Endothelial cell of umbilical vein (primary cell): ENCODE results near the gene HGFAC. TPM values are rescaled to one million over a fixed set of nuclear protein-coding genes. Genes with fewer than 3 reads are reported as not detected.

ENCODE experiments used
- BruUV-seq: library from RNA; stranded (reverse); fragments of 400-500 nt; replicated peaks from 2 replicates; lab custom pipeline; 2021; lab: Mats Ljungman, UMichigan
- CTCF ChIA-PET: fragments of 300-600, 350-600 bp; sonication (Branson Sonifier 250); formaldehyde crosslinking; loops from one replicate; lab custom pipeline; 2021; ENCODE audit warnings: antibody characterized with exemption, inconsistent platforms; lab: Charles Lee
- POLR2A ChIA-PET: fragments of 300-600, 350-600 bp; sonication (Branson Sonifier 250); formaldehyde crosslinking; loops from one replicate; lab custom pipeline; 2021; ENCODE audit warnings: antibody characterized with exemption, inconsistent platforms; lab: Charles Lee
- DNase-seq: peaks from one replicate; pipeline ENCODE4 v3.0.0-alpha.2; 2011; ENCODE audit warnings: low read depth, low spot score
- FAIRE-seq: peaks from 2 replicates; lab custom pipeline; 2011; peaks lifted over from hg19 to GRCh38; lab: Jason Lieb, UNC
- H2AFZ ChIP-seq: 2 replicates; pipeline ENCODE4 v1.6.0; 2012; ENCODE audit warnings: low read depth, low read length, control low read depth, inconsistent platforms
- H3K27ac ChIP-seq: 2 replicates; pipeline ENCODE4 v1.5.1; 2011; ENCODE audit warnings: low read depth, mild to moderate bottlenecking, control low read depth, low read length, moderate library complexity; ENCODE audit not compliant: insufficient read depth
- H3K27me3 ChIP-seq, 2 experiments: 2 replicates each; pipeline versions ENCODE4 v1.6.0 to v1.6.1; 2011; ENCODE audit warnings: low read length in 2 of 2, mixed read lengths in 1 of 2; ENCODE audit not compliant: control insufficient read depth in 2 of 2, insufficient read depth in 2 of 2
- H3K36me3 ChIP-seq, 2 experiments: 2 replicates in 1 of 2; 3 replicates in 1 of 2; pipeline ENCODE4 v1.5.1; 2011; ENCODE audit warnings: low read length in 2 of 2, mild to moderate bottlenecking in 1 of 2, moderate library complexity in 1 of 2; ENCODE audit not compliant: control insufficient read depth in 2 of 2, insufficient read depth in 2 of 2; ENCODE audit errors: extremely low read depth in 1 of 2
- H3K4me1 ChIP-seq: 3 replicates; pipeline ENCODE4 v1.5.1; 2011; ENCODE audit warnings: mild to moderate bottlenecking, low read length; ENCODE audit not compliant: control insufficient read depth, insufficient read depth; ENCODE audit errors: extremely low read depth
- H3K4me2 ChIP-seq: 2 replicates; pipeline ENCODE4 v1.6.1; 2011; ENCODE audit warnings: low read length, control low read depth, mixed read lengths; ENCODE audit not compliant: insufficient read depth
- H3K4me3 ChIP-seq, 3 experiments: fragments of 200-600 bp in 1 of 3; sonication (generic), shearing (Covaris generic) in 1 of 3; replicated peaks in 1 of 3; 2 replicates each; pipeline ENCODE4 v1.5.1; 2011 to 2016; ENCODE audit warnings: control low read depth in 3 of 3, low read length in 3 of 3, mild to moderate bottlenecking in 2 of 3, inconsistent platforms in 1 of 3, low read depth in 1 of 3, moderate library complexity in 1 of 3; ENCODE audit not compliant: insufficient read depth in 1 of 3
- H3K79me2 ChIP-seq: 2 replicates; pipeline ENCODE4 v1.6.0; 2012; ENCODE audit warnings: low read length, inconsistent platforms; ENCODE audit not compliant: control insufficient read depth, insufficient read depth
- H3K9ac ChIP-seq: replicated peaks from 2 replicates; pipeline ENCODE3; 2011; ENCODE audit warnings: low read length, control low read depth; ENCODE audit not compliant: insufficient read depth; ENCODE audit errors: extremely low read depth
- H3K9me1 ChIP-seq: replicated peaks from 3 replicates; pipeline ENCODE4 v1.6.0; 2011; ENCODE audit warnings: mild to moderate bottlenecking, low read length; ENCODE audit not compliant: control insufficient read depth, insufficient read depth; ENCODE audit errors: extremely low read depth
- H3K9me3 ChIP-seq: replicated peaks from 2 replicates; pipeline ENCODE4 v1.5.1; 2012; ENCODE audit warnings: low read length, inconsistent platforms; ENCODE audit not compliant: control insufficient read depth, insufficient read depth
- H4K20me1 ChIP-seq: replicated peaks from 2 replicates; pipeline ENCODE3; 2011; ENCODE audit warnings: mild to moderate bottlenecking, low read length; ENCODE audit not compliant: control insufficient read depth, insufficient read depth; ENCODE audit errors: extremely low read depth
- CTCF ChIP-seq, 2 donors: IDR thresholded peaks; 1 replicate in 1 of 2; 2 replicates in 1 of 2; pipeline ENCODE4 v1.5.1; 2011; ENCODE audit warnings: low read length in 2 of 2, mild to moderate bottlenecking in 2 of 2, moderate library complexity in 2 of 2, control low read depth in 1 of 2, inconsistent platforms in 1 of 2, low read depth in 1 of 2; ENCODE audit not compliant: insufficient read depth in 1 of 2; ENCODE audit errors: extremely low read depth in 1 of 2
- POLR2AphosphoS5 ChIP-seq: IDR thresholded peaks from 2 replicates; pipeline ENCODE4 v1.6.1; 2012; ENCODE audit warnings: low read depth, mild to moderate bottlenecking, control low read depth, low read length, moderate library complexity; ENCODE audit not compliant: insufficient read depth
- dilution Hi-C: fragments of 300-500 bp; cut with MboI; formaldehyde crosslinking; loops from one replicate; pipeline ENCODE4 v1.15.0; 2019; ENCODE audit warnings: low sequenced_read_pairs; ENCODE audit not compliant: extremely low pct_ligation_motif_present
- intact Hi-C: fragments of 100-400 bp; cut with micrococcal nuclease; formaldehyde crosslinking; loops from one replicate; pipeline ENCODE4 v1.10.0; 2022
- polyA plus RNA-seq, 4 experiments: library from polyadenylated mRNA; depleted of rRNA in 3 of 4; stranded (reverse) in 3 of 4; unstranded in 1 of 4; fragments of >200 nt; gene quantifications; 2 replicates each; pipeline versions ENCODE4 v1.2.1 to v1.2.3, GENCODE V29; 2011 to 2012; ENCODE audit warnings: missing spikeins in 1 of 4
- total RNA-seq: library from RNA; stranded (reverse); gene quantifications from 2 replicates; pipeline ENCODE4 v1.2.3, GENCODE V29; 2021

The HGFAC gene
- total and polyA plus RNA-seq, 2 donors (not counting 3 experiments of a cell fraction or from before 2014, with no cell fraction given): 0.36 to 0.49 TPM

DNA sequence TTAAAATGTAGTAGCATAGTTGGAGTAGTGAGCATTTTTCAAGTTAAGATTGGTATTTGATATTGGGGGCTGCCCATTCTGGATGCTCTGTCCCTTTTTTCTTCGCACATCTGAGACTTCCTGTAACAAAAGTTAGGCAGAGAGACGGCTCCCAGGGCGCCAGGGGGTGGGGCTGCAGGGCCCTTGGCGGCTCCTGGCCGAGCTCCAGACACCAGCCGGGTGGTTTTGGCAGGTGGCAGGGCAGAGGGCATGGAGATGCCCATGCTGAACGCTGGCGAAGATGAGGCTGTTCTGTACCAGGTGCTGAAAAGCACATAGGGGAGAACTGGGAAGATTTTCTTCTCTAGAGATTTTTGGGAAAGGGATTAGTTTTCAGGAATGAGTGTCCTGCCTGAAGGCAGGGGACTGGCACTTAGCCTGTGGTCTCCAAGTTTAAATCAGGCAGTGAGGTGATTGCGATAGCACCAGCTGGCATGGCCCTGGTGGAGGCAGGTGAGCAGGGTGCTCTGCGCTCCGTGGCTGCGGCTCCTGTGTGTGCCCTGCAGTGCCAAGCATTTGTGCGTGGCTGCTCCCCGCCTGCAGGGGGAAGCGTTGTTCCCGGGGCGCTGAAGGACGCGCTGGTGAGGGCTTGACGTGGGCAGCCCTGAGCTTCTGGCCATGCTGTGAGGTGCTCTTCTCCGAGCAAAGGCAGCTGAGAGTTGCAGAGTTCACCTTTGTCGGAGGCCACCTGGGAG lies 23.6 kb upstream of the HGFAC start:
- Histone ChIP-seq H2AFZ (no peak overlapping the region), H3K4me2 (no peak overlapping the region), H3K36me3 (peaks cover 0 to 39% of the 10 kb centered on the region in 2 experiments), H3K27ac (no peak overlapping the region), H3K27me3 (no peaks in the 10 kb centered on the region), H4K20me1 (no peaks in the 10 kb centered on the region), H3K9me3 (no peaks in the 10 kb centered on the region), H3K4me1 (no peaks in the 10 kb centered on the region), H3K4me3 (no peak overlapping the region), H3K9ac (no peak overlapping the region), H3K79me2 (no peaks in the 10 kb centered on the region), H3K9me1 (no peaks in the 10 kb centered on the region)
- TF ChIP-seq CTCF (IDR thresholded peaks at IDR 0.05; ENCODE audit: extremely low read depth in 1 of 2, insufficient read depth in 1 of 2, low read depth in 1 of 2, low read length in 2 of 2) (peak; percentile 10 to 37), POLR2AphosphoS5 (no peak)
- no peak for DNase-seq
- no TSS peak for BruUV-seq
- no peak for FAIRE-seq
- intact Hi-C loops (no loop called here), dilution Hi-C loops (no loop called here)
- CTCF ChIA-PET: interaction anchor here (0.7 to 2.7 kb wide), 6 partner anchors 9 to 75 kb away, joined by 3 to 6 read pairs (median 4); no protein-coding TSS in a partner anchor
- POLR2A ChIA-PET: no interaction called here
